ENCODE results near the gene CD27. TPM values are rescaled to one million over a fixed set of nuclear protein-coding genes. Genes with fewer than 3 reads are reported as not detected.
"Not testable (repeated sequence)": the region's sequence is repeated elsewhere in the genome, so short reads cannot be mapped to it uniquely, and the experiment has no call there.

The CD27 gene
- total RNA-seq (2014; rRNA removed; shearing (Covaris generic)), result not detected in 2 replicates

- no peak for DNase-seq (ENCODE audit: low spot score)
These were observed at the start of gene CD27 for GRCh38 chr12:6444704-6445688. CD27 (plus strand) TSS chr12:6444955; CDS start chr12:6445096, 141 bp downstream.

DNA sequence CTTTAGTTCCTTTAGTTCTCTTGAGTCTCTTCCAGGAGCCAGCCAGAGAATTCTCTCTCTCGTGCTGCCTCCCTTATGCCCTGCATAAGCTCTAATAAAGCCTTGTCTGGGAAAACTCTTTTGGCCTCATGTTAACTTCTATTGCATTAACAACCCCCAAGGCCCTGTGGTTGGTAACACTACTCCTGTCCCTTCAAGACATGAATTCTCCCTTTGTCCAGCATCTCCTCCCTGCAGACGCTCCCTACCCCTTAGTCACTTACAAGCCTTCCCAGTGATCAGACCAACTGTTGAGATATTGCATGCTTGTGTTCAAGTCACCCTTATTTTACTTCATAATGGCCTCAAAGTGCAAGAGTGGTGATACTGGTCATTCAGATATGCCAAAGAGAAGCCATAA, 48.7 kb upstream of the CD27 start:
- DNase-seq (ENCODE audit: low spot score), result no peak

GRCh38 chr12:6399884-6400644, 44.7 kb upstream of the CD27 start:
- no peak for DNase-seq (ENCODE audit: low spot score)

DNA sequence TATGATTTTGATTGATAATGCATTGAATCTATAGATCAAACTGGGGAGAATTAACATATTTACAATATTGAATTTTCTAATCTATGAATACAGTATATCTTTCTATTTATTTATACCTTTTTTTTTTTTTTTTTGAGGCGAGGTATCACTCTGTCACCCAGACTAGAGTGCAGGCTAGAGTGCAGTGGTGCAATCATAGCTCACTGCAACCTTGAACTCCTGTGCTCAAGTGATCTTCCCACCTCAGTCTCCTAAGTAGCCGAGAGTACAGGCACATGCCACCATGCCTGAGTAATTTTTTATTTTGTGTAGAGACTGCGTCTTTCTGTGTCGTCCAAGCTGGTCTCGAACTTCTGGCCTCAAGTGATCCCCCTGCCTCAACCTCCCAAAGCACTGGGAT, 40.4 kb upstream of the CD27 start:
- no peak for DNase-seq (ENCODE audit: low spot score)

- DNase-seq (ENCODE audit: low spot score), result no peak
These were observed 38.8 kb upstream of the CD27 start for GRCh38 chr12:6405963-6406362.

GRCh38 chr12:6407236-6407954, 37.4 kb upstream of the CD27 start:
- no peak for DNase-seq (ENCODE audit: low spot score)

DNA sequence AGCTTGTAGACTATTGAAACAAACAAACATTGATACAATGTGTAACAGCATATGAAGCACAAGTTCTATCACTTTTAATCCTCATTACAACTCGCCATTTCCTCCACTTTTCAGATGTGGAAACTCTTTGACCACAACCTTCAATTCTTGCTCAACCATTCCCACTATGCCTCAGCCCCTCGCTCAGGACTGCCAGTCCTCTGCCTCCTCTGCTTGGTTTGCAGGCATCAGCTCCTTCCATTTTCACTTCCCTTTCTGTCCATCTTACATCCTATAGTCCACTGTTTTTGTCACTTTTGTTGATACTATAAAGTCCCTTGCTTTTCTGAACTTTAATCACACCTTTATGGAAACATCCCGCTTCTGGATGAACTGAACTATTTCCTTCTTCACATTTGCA, 28.2 kb upstream of the CD27 start:
- no peak for DNase-seq (ENCODE audit: low spot score)

GRCh38 chr12:6418796-6419195, 26.0 kb upstream of the CD27 start:
- no peak for DNase-seq (ENCODE audit: low spot score)

DNA sequence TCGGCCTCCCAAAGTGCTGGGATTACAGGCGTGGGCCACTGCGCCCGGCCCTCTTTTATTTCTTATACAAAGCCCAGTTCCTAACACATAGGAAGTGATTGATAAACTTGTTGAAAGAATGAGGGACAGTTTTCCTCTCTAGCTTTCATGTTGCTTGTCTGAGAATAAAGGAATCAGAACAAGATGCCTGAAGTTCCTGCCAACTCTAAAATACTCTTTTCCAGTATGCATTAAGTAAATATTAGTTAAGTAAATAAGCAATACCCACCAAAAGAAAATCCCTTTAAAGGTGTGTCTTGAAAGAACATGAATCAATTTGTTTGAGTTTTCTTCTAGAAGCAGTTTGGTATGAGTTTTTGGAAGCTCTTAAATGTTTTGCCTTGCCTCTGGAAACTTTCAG, 24.4 kb upstream of the CD27 start:
- DNase-seq (ENCODE audit: low spot score), result no peak

GRCh38 chr12:6423267-6424007, 21.3 kb upstream of the CD27 start:
- peak; percentile 93 for DNase-seq (ENCODE audit: low spot score)

DNA sequence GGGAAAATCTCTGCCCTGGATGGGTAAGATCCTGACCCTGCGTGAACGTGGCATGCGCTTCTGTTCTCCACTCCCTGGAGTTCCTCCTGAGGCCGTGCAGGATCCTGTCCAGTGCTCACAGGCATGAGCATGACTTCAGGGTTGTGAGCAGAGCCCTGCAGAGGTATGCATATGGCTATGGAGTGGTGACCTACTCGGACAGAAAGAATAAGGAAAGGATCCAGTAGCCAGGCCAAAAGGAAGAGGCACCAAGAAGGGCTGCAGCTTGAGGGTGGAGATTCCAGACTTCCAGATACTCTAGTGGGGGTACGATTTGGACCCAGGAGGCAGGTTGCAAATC, 20.8 kb upstream of the CD27 start:
- DNase-seq (ENCODE audit: low spot score), result no peak

GRCh38 chr12:6424866-6425265, 19.9 kb upstream of the CD27 start:
- DNase-seq (ENCODE audit: low spot score), result no peak

- no peak for DNase-seq (ENCODE audit: low spot score)
These were observed 18.9 kb upstream of the CD27 start for GRCh38 chr12:6425590-6426531.

DNA sequence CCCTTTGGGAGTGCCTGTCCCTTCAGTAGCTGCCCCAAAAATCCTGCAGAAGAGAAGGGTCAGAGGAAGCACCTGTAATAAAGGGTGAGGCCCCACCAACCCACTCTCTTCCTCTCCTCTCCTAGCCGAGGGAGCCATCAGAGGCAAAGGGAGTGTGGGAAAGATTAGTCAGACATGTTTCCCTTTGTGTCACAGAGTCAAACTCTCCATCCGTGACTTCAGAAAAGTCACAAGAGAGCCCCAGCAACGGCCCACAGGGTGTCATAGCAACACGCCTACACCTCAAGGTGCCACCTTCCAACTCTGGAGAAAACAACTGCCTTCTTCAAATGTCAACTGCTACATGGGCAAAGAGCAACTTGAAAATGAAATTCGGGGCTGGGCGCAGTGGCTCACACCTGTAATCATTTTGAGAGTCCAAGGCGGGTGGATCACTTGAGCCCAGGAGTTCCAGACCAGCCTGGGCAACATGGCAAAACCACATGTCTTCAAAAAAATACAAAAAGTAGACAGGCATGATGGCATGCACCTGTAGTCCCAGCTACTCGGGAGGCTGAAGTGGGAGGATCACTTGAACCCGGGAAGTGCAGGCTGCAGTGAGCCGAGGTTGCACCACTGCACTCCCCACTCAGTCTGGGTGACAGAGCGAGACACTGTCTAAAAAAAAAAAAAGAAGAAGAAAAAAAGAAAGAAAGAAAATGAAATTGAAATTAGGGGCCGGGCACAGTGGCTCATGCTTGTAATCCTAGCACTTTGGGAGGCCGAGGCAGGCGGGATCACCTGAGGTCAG, 17.7 kb upstream of the CD27 start:
- DNase-seq (ENCODE audit: low spot score), result no peak

GRCh38 chr12:6427796-6428195, 17.0 kb upstream of the CD27 start:
- not testable (repeated sequence) for DNase-seq (ENCODE audit: low spot score)

- no peak for DNase-seq (ENCODE audit: low spot score)
These were observed 16.4 kb upstream of the CD27 start for GRCh38 chr12:6428326-6428725.

DNA sequence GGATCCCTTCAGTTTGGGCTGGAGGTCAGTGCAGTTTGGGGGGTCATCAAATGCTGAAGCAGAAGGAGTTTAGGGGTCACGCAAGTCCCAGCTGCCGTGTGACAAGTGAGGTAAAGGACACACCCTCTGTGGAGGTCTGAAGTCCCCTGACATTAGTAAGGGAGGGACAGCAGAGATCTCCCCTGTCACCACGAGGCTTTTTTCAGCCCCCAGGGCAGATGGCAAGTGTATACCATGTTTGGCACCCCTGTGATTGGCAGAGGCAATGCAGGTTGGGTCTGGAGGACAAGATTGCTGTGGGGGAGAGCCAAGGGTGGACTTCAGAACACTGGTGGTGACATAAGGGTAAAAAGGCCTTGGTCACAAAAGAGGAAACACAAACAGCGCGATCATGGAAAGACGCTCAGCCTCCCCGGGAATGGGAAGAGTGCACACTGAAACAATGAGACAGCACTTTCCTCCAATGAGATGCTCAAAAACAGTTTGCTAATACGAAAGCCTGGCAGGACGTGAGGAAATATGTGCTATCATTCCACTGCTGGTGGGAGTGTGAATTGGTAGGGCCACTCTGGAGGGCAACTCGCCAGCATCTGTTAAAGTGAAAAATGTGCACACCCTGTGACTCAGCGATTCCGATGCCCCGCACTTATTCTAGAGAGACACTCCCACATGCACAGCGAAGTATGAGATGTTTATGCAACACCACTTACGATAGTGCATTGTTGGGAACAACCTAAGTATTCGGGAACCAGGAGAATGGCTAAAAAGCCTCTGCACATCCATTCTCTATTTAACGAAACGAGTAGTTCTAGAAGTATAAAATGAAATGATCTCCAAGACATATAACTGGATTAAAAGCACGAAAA, 14.4 kb upstream of the CD27 start:
- DNase-seq (ENCODE audit: low spot score), result peak; percentile 100

DNA sequence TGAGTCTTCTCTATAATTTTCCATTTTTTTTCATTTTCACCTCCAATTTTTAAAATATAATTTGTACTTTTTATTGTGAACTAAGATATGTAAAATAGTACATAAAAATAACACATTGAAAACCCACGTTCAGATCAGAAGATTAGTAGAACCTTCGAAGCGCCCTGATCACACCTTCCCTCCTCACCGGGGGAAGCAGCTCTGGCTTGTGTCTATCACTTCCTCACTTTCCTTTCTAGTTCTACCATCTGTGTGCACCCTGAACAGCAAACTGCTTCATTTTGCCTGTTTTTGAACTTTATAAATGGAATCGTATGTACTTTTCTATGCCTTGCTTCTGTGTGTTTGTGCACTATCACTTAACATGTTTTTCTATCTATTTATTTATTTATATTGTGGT, 11.8 kb upstream of the CD27 start:
- no peak for DNase-seq (ENCODE audit: low spot score)
